GM15510 (cell line): Measurements from ENCODE around the gene STXBP2.

ENCODE experiments used
- POLR2A ChIP-seq: IDR thresholded peaks from 3 replicates; pipeline ENCODE4 v1.6.1; 2011; ENCODE audit warnings: borderline replicate concordance; ENCODE audit not compliant: insufficient read length; ENCODE audit errors: extremely low read depth

The STXBP2 gene

DNA sequence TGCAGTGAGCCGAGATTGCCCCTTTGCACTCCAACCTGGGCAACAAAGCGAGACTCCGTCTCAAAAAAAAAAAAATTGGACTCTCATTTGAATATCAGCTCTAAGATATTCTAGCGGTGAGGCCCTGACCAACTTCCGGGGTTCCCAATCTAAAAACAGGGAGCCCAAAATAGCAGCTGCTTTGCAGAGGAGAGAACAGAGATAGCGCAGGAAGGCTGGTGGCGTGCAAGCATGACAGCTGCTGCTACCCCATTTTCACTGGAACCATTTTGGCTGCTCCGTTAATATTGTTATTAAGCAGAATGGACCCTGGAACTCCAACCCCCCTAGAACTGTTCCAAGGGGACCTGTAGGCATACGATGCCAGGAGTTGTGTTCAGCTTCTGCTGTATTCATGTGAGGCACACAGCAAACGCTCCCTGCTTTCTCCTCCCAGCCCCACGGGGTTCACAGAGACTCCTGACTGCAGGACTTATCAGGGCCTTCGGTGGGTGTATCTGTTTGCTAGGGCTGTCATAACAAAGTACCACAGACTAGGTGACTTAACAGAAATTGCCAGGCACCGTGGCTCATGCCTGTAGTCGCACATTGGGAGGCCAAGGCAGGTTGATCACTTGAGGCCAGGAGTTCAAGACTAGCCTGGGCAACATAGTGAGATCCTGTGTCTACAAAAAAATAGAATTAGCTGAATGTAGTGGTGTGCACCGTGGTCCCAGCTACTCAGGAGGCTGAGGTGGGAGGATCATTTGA lies 11.5 kb downstream of the STXBP2 start:
- no peak for TF ChIP-seq POLR2A

- no peak for TF ChIP-seq POLR2A
Observed at GRCh38 chr19:7650148-7650547, 13.2 kb downstream of the STXBP2 start.

DNA sequence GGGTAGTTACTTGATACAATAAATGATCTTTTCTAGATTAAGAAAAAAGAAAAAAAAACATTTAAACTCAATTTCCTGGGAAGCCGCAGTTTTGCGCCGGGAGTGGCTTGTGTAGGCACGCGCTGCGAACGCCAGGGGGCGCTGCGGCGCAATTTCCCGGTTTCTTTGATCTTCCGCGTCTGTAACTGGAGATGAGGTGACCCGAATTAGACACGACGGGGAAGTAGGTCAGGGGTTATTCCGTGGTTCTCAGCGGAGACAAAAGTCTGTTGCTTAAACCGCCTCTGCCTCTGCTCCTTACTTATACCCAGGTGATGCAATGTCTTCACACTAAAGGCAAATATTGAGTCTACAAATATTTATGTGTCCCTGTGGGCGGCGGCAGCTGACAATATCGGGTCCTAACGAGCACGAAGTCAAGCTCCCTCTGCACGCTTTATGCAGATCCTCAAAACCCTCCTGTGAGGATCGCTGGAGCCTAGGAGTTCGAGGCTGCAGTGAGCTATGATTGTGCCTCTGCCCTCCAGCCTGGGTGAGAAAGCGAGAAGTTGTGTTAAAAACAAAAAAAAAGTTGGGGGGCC lies 15.2 kb downstream of the STXBP2 start:
- no peak for TF ChIP-seq POLR2A

- TF ChIP-seq POLR2A: no peak
Observed at GRCh38 chr19:7654401-7654800, 17.5 kb downstream of the STXBP2 start.

GRCh38 chr19:7655581-7655980 lies 18.7 kb downstream of the STXBP2 start:
- TF ChIP-seq POLR2A: no peak

- no peak for TF ChIP-seq POLR2A
Observed at GRCh38 chr19:7657131-7657751, 20.3 kb downstream of the STXBP2 start.

DNA sequence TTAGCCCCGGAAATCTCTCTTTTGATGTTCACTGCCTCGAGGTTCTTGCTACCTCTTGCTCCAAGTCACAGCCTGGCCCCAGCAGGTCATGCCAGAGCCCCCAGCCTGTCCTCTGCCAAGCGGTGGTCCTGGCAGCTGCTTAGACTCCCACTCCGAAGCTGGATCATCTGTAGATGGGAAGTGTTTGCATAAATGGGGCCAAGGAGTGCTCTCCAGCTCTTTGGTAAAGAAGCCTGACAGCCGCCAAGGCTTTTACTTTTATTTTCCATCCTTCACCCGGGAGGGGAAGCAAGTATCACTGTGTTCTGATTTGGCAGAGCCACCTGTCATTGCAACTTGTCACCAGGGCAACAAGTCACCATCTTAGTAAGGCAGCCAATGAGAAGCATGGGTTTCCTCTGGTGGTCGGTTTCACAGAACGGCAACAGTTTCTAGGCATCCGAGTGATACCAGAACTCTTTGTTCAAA lies 21.3 kb downstream of the STXBP2 start:
- peak; percentile 32 for TF ChIP-seq POLR2A

DNA sequence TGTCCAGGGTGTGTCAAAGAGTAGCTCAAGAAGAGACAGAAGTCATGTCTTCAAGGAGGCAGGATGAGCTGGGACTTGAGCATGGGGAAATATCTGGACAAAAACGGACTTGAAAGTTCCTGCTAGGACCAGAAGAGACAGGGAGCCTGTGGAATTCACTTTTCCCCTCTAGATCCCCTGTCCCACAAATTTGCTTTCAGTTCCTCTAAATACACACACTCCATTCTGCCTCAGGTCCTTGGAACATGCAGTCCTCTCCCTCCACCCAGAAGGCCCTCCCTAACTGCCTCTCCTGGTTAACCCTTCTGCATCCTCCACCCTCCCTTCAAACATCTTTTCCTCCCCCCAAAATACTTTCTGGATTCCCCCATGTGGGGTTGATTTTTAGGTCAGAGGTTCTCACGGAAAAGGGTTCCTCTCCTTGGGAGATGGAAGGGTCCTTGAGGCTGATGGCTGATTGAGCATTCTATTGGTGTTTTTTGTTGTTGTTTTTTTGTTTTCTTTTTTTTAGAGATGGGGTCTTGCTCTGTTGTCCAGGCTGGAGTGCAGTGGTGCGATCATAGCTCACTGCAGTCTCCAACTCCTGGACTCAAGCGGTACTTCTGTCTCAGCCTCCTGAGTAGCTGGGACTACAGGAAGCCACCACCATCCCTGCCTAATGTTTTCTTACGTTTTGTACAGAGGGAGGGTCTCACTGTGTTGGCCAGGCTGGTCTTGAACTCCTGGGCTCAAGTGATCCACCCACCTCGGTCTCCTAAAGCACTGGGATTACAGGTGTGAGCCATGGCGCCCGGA lies 25.0 kb downstream of the STXBP2 start:
- TF ChIP-seq POLR2A: no peak

DNA sequence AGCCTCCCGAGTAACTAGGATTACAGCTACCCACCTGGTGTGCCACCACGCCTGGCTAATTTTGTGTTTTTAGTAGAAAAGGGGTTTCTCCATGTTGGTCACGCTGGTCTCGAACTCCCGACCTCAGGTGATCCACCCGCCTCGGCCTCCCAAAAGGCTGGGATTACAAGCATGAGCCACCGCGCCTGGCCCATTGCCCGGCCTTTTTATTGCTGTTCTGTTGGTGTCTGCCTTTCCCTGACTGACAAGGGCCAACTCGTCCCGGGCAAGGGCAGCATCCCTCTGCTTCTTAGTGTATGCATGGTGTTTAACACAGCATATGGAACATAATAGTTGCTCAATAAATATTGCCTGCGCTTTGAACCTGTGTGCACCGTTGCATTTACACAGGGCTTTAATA lies 25.7 kb downstream of the STXBP2 start:
- TF ChIP-seq POLR2A: no peak

- TF ChIP-seq POLR2A: no peak
Observed at GRCh38 chr19:7663706-7664105, 26.8 kb downstream of the STXBP2 start.

- TF ChIP-seq POLR2A: no peak
Observed at GRCh38 chr19:7665076-7665475, 28.2 kb downstream of the STXBP2 start.

DNA sequence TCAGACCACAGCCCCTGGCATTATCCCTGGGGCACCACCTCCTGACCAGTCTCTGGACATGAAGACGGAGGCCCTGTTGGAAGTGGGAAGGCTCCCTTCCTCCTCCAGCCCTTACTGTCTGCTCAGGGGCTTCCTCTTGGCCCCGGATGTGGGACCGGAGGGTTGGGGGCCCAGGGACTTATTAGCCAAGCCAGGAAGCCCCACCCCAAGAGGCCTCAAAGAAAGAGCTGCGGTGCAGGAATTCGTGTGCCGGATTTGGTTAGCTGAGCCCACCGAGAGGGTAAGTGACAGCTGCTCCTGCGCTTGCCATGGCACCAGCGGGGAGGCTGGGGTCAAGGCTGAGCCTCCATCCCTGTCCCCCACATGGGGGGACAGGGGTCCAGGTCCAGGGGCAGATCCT lies 31.9 kb downstream of the STXBP2 start, which contains the start of gene RETN:
Gene RETN, plus strand, starts transcription at position 208 of the 400 bp plus-strand sequence. CDS start 278 bp downstream, outside the sequence.
- TF ChIP-seq POLR2A: no peak

- TF ChIP-seq POLR2A: no peak
Observed at GRCh38 chr19:7669641-7670040, 32.7 kb downstream of the STXBP2 start.

GRCh38 chr19:7670150-7670783 lies 33.4 kb downstream of the STXBP2 start:
- no peak for TF ChIP-seq POLR2A
